ENCODE data around the gene MTA1.

MTA1 gene

DNA sequence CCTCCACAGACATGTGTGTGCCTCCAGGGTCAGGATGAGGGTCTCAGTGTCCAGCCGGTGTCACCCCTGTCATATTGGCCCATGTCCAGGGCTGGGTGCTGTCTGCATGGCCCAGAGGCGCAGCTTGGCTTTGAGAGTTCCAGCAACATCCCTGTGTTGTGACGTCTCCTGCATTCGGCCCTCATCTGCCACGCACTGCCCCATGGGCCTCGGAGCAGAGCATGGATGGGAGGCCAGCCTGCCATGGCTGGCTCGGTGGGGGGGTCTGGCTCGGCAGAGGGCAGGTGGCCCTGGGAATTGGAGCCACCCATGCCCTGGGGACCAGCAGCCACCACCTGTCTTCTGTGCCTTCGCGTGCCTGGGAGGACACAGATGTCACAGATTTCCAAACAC, 32.1 kb upstream of the MTA1 start:
- no peak for DNase-seq

DNA sequence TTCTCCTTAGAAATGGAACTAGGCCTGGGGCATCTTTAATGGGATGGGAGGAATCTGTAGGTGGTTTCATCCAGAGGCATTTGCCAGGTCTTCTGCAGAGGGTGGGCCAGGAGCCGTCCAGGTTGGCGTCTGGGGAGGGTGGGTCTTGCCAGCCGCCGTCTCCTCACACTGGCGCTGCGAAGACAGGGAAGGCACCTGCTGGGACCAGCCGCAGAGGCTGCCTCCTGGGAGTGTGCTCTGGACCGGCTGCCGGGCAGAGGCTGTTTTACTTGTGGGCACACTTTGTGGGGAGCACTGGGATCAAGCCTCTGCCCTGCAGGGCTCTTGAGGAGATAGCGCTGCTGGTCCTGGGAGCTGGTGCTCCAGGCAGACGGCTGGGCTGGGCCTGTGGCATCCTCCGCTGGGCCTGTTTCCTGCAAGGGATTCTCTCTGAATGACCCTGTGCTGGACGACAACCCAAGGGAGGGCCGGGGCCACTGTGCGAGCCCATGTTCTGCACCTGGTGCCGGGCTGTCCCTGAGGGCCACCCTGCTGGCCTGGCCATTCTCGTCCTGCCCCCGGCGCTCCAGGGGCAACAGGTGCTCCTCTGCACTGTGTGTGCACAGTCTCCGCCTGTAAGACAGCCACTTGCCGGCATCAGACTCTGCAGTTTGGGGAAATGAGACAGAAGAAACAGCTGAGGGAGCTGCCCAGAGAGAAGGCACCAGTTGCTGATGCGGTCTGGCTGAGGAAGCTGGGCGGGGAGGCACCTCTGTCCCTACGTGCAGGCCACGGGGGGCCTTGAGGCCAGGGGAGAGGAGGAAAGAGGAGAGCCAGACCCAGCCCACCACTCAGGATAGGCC, 31.3 kb upstream of the MTA1 start:
- no peak for DNase-seq

- DNase-seq: no peak
Measured at GRCh38 chr14:105388976-105389375, 30.7 kb upstream of the MTA1 start.

DNA sequence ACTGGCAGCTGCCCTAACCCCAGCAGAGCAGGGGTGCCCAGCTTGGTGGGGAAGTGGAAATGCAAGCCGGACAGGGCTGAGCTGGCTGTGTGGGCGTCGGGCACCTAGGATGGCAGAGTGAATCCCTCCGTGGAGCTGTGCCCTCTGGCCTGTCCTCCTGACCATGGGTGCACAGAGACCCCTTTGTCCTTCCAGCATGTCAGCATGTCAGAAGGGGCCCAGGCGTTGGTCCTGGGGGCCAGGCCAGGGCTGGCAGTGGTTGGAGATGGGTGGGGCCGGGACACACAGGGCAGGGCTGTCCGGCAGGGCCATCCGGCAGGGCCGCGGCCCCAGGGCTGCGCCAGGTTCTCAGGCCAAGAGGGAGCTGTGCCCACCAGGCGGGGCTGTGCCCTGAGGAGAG, 30.1 kb upstream of the MTA1 start:
- no peak for DNase-seq

DNA sequence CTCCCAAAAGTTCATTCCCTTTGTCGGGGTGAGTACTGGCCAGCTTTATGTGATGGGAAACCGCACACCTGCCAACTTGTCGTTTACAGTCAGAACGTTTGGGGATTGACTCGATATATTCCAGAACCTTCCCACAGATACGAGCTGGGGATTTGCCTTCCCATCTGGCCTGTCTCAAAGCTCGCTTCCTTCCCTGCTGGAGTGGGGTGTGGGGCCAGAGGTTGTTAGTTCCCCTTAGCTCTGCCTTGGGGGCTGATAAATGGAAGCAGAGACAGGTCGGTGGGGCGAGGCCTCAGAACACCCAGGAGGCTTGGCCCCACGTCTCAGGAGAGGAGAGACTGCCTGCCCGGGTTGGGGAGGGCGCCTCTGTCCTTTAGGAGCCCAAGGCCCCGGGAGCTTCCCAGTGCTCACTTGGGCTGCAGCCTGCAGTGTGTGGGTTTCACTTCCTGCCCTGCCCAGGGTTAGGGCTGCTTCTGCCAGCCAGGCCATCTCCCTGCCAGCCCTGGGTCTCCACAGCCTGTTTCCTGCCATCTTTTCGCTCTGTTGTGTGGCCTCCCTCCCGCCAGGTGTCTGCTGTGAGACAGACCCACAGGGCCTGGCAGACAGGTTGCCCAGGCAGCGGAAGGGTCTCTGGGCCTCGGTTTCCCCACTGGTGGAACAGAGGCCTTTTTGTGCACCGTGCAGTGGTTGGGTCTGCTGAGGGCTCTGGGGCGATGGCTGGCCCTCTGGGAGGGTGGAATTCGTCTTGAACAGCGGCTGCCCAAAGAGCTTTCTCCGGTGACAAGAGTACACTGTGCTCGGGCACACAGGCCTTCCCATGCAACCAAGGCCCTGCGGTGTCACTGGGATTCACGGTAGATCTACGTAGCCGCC, 29.4 kb upstream of the MTA1 start:
- peak; percentile 31 for DNase-seq

- no peak for DNase-seq
Measured at GRCh38 chr14:105390849-105391500, 28.7 kb upstream of the MTA1 start.

DNA sequence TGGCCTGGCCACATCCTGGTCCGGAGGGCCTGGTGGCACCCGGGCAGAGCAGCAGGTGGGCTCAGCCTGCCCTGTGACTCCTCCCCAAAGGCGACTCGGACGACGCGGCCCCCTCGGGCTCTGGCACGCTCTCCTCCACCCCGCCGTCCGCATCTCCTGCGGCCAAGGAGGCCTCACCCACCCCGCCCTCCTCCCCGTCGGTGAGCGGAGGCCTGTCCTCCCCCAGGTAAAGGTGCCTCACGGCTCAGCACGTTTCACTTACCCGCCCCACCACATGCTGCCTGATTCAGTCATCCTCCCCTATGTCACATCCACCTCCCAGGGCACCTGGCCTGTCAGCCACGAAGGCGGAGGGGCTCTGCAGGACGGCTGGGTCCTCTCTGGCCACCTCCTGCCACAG, 28.1 kb upstream of the MTA1 start:
- no peak for DNase-seq

DNA sequence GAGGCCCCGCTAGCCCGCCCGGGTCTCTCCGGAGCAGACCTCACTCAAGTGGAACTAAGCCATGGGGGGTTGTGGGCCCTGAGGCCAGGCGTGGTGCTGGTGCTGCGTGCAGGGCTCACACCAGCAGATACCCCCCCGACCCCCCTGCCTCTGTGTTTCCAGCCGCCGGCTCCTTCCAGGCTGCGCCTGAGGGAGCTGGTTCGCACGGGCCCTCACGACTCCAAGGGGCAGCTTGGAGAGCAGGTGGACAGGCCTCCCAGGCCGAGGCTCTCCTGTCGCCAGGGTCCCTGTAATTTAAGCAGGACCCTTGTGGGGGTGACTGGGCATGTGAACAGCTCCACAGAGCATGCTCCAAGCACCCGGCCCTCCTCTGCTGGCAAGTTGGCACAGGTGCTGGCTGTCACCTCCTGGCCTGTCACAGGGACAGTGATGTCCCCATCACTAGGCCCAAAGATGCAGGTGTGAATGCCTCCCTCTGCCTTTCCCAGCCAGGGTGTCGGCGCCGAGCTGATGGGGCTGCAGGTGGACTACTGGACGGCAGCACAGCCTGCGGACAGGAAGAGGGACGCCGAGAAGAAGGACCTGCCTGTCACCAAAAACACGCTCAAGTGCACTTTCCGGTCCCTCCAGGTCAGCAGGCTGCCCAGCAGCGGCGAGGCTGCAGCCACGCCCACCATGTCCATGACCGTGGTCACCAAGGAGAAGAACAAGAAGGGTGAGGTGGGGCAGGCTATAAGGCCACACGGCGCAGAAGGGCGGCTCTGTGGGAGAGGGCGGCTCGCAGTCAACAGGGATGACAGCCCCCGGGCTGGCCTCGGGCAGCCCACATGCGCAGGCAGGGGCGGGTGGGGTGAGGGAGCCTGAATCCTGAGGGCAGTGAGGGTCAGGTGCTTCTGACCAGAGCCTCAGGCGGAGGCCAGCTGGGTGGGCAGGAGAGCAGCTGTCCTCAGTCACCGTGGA, 27.2 kb upstream of the MTA1 start:
- DNase-seq: no peak

DNA sequence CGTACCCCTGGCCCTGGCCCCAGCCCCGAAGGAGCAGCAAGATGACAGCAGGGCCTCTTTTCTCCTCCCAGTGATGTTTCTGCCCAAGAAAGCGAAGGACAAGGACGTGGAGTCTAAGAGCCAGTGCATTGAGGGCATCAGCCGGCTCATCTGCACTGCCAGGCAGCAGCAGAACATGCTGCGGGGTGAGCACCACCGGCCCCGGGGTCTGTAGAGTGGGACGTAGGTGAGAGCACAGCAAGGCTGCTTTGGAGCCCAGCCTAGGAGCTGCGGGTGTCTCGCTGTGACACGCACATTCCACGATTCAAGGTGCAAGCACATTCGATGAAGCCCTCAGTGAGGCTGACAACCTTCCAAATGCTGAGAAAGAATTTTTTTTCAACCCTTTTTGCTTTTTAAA, 26.5 kb upstream of the MTA1 start:
- DNase-seq: no peak

GRCh38 chr14:105394714-105395537, 24.7 kb upstream of the MTA1 start:
- DNase-seq: no peak

DNA sequence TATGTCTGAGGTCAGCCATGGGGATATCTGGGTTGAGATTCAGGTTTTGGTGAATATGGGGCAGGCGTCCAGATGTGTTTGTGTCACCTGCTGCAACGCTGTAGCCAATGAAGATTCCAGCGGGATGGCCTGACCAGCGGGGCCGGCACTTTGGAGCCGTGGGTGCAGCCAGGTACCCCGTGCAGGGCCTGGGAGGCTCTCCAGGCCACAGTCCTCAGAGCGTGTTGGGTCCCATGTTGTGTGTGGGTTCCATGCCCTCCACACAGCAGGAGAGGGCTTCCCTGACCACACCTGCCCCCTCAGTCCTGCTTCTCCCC, 24.1 kb upstream of the MTA1 start:
- DNase-seq: no peak

DNA sequence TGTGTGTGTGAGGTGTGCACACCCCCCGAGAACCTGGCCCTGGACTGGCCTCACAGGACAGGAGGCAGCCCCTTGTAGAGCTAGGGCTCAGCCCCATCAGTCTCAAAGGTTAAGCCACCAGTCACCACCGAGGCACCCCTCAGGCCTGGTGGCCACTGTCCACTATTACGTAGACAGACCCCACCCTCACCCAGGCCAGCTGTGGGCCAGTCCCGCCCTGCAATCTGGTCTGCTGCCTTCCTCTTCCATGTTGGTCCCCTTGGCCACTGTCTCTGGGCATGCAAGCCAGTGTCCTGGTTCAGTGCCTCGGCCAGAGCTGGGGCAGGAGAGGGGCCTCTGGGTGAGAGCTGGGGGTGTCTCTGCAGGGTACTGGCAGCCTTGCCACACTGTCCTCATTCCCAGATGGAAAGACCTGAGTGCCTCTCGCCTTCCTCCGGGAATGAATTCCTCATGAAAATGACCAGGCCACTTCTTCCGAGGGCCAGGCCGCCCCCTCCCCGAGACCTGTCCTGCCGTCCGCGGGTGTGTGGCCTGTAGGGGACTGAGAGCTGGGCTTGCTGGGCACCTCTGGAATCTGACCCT, 22.2 kb upstream of the MTA1 start:
- no peak for DNase-seq

DNA sequence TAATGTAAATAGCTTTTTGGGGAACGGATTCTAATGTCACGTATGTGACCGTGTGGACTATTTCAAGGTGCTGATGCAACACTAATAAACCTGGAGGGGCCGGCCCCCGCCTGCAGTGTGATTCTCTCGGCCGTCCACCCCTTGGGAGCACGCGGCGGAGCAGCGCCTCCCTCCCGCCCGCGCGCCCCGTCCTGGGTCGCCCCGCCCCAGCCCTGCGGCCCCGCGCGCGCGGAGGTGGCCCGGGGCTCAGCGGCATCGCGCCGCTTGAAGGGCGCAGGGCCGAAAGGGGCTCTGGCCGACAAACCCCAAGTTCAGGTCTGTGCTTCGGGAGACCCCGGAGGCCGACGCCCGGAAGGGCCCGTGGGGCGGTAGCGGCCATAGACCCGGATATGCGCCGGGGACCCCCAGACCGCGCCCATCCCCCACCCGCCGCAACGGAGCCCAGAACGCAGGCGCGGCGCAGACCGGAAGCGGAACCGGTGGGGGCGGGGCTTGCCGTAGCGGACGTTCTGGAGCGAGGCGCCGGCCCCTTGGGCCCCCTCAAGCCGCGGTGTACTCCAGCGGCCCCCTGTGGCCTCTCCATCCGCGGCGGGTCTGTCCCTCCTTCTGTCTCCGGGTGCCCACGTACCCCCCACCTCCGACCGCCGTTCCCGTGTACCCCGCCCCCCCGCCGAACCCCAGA, 21.4 kb upstream of the MTA1 start, which contains the start of gene TEX22:
TSS of gene TEX22 (plus strand) at position 495 of the 682 bp plus-strand sequence. CDS start 803 bp downstream, outside the sequence.
- DNase-seq: peak; percentile 93

GRCh38 chr14:105398726-105399465, 20.7 kb upstream of the MTA1 start:
- peak; percentile 68 for DNase-seq

- DNase-seq: no peak
Measured at GRCh38 chr14:105399466-105399775, 20.2 kb upstream of the MTA1 start.

- no peak for DNase-seq
Measured at GRCh38 chr14:105400016-105400415, 19.6 kb upstream of the MTA1 start.

GRCh38 chr14:105401699-105402098, 17.9 kb upstream of the MTA1 start:
- no peak for DNase-seq

- no peak for DNase-seq
Measured at GRCh38 chr14:105408592-105408991, 11.0 kb upstream of the MTA1 start.

- DNase-seq: no peak
Measured at GRCh38 chr14:105409364-105409763, 10.3 kb upstream of the MTA1 start.

DNA sequence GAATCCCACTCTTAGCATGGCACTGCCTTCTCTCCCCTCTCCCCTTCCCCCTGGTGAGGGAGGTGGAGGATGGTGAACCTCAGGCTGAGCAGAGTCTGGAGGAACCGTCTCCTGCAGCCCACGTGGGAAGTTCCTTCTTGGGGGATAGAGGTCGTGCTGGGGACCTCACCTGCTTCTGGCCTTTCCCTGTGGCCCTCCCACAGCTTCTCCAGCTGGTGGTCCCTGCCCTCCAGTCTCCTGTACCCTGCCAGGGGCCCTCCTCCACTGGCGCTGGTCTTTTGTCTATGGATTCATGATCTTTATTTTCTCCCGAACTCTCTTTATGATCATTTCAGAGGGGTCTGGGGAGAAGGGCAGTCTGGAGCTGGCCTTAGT, 9.0 kb upstream of the MTA1 start:
- DNase-seq: no peak
